ENCODE results near the gene BTNL8. TPM values are rescaled to one million over a fixed set of nuclear protein-coding genes. Genes with fewer than 3 reads are reported as not detected.
"Not testable (repeated sequence)": the region's sequence is repeated elsewhere in the genome, so short reads cannot be mapped to it uniquely, and the experiment has no call there.

BTNL8 gene
- total and polyA plus RNA-seq, 2 of the 13 experiments (the other 11 are each of a cell fraction or from before 2014, with no cell fraction given) = not detected

DNA sequence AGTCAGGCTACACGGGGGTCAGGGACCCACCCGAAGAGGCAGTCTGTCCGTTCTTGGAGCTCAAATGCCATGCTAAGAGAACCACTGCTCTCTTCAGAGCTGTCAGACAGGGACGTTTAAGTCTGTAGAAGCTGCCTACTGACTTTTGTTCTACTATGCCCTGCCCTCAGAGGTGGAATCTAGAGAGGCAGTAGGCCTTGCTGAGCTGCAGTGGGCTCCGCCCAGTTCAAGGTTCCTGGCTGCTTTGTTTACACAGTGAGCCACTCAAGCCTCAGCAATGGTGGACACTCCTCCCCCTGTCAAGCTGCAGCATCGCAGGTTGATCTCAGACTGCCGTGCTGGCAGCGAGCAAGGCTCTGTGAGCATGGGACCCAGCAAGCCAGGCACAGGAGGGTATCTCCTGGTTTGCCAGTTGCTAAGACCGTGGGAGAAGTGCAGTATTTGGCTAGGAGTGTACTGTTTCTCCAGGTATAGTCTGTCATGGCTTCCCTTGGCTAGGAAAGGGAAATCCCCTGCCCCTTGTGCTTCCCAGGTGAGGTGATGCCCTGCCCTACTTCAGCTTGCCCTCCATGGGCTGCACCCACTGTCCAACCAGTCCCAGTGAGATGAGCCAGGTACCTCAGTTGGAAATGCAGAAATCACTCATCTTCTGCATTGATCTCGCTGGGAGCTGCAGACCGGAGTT, 13.0 kb upstream of the BTNL8 start (continued):
- TF ChIP-seq NONO (IDR thresholded peaks at IDR 0.05) = not testable (repeated sequence)
- TF ChIP-seq NONO (CRISPR knock-in tag; conservative IDR thresholded peaks at IDR 0.05) = peak; percentile 76
- peak; percentile 43; the same call in 1 of the 2 replicates for TF ChIP-seq IRF2 (CRISPR knock-in tag; IDR thresholded peaks at IDR 0.05)
- TF ChIP-seq ZNF768 (CRISPR knock-in tag; IDR thresholded peaks at IDR 0.05) = peak; percentile 15; the same call in 1 of the 2 replicates
- TF ChIP-seq BCL6 (CRISPR knock-in tag; IDR thresholded peaks at IDR 0.05) = 0 out of 2 replicates have a peak, but pooled peaks have one; percentile 32
- TF ChIP-seq ZNF292 (CRISPR knock-in tag; IDR thresholded peaks at IDR 0.05; ENCODE audit: borderline replicate concordance, low read depth) = peak; percentile 100
- TF ChIP-seq THAP11 (CRISPR knock-in tag; IDR thresholded peaks at IDR 0.05) = peak; percentile 57
- TF ChIP-seq BORCS8-MEF2B (CRISPR knock-in tag; IDR thresholded peaks at IDR 0.05) = 0 out of 2 replicates have a peak, but pooled peaks have one; percentile 58
- peak; percentile 51; the same call in 1 of the 2 replicates for TF ChIP-seq KAT8 (CRISPR knock-in tag; IDR thresholded peaks at IDR 0.05)
- TF ChIP-seq, protein P1, sequence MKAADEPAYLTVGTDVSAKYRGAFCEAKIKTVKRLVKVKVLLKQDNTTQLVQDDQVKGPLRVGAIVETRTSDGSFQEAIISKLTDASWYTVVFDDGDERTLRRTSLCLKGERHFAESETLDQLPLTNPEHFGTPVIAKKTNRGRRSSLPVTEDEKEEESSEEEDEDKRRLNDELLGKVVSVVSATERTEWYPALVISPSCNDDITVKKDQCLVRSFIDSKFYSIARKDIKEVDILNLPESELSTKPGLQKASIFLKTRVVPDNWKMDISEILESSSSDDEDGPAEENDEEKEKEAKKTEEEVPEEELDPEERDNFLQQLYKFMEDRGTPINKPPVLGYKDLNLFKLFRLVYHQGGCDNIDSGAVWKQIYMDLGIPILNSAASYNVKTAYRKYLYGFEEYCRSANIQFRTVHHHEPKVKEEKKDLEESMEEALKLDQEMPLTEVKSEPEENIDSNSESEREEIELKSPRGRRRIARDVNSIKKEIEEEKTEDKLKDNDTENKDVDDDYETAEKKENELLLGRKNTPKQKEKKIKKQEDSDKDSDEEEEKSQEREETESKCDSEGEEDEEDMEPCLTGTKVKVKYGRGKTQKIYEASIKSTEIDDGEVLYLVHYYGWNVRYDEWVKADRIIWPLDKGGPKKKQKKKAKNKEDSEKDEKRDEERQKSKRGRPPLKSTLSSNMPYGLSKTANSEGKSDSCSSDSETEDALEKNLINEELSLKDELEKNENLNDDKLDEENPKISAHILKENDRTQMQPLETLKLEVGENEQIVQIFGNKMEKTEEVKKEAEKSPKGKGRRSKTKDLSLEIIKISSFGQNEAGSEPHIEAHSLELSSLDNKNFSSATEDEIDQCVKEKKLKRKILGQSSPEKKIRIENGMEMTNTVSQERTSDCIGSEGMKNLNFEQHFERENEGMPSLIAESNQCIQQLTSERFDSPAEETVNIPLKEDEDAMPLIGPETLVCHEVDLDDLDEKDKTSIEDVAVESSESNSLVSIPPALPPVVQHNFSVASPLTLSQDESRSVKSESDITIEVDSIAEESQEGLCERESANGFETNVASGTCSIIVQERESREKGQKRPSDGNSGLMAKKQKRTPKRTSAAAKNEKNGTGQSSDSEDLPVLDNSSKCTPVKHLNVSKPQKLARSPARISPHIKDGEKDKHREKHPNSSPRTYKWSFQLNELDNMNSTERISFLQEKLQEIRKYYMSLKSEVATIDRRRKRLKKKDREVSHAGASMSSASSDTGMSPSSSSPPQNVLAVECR (CRISPR knock-in tag; IDR thresholded peaks at IDR 0.05; ENCODE audit: borderline replicate concordance) = peak; percentile 60; the same call in 1 of the 2 replicates
- TF ChIP-seq, protein P2, sequence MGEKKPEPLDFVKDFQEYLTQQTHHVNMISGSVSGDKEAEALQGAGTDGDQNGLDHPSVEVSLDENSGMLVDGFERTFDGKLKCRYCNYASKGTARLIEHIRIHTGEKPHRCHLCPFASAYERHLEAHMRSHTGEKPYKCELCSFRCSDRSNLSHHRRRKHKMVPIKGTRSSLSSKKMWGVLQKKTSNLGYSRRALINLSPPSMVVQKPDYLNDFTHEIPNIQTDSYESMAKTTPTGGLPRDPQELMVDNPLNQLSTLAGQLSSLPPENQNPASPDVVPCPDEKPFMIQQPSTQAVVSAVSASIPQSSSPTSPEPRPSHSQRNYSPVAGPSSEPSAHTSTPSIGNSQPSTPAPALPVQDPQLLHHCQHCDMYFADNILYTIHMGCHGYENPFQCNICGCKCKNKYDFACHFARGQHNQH (CRISPR knock-in tag; IDR thresholded peaks at IDR 0.05) = 0 out of 2 replicates have a peak, but pooled peaks have one; percentile 61
- TF ChIP-seq, protein P3, sequence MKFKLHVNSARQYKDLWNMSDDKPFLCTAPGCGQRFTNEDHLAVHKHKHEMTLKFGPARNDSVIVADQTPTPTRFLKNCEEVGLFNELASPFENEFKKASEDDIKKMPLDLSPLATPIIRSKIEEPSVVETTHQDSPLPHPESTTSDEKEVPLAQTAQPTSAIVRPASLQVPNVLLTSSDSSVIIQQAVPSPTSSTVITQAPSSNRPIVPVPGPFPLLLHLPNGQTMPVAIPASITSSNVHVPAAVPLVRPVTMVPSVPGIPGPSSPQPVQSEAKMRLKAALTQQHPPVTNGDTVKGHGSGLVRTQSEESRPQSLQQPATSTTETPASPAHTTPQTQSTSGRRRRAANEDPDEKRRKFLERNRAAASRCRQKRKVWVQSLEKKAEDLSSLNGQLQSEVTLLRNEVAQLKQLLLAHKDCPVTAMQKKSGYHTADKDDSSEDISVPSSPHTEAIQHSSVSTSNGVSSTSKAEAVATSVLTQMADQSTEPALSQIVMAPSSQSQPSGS (CRISPR knock-in tag; IDR thresholded peaks at IDR 0.05) = 0 out of 2 replicates have a peak, but pooled peaks have one; percentile 48
- TF ChIP-seq ZMYM4 (CRISPR knock-in tag; IDR thresholded peaks at IDR 0.05) = peak; percentile 80
- peak; percentile 20; the same call in 1 of the 2 replicates for TF ChIP-seq KDM5B (CRISPR knock-in tag; IDR thresholded peaks at IDR 0.05; ENCODE audit: borderline replicate concordance)
- TF ChIP-seq, protein P4, sequence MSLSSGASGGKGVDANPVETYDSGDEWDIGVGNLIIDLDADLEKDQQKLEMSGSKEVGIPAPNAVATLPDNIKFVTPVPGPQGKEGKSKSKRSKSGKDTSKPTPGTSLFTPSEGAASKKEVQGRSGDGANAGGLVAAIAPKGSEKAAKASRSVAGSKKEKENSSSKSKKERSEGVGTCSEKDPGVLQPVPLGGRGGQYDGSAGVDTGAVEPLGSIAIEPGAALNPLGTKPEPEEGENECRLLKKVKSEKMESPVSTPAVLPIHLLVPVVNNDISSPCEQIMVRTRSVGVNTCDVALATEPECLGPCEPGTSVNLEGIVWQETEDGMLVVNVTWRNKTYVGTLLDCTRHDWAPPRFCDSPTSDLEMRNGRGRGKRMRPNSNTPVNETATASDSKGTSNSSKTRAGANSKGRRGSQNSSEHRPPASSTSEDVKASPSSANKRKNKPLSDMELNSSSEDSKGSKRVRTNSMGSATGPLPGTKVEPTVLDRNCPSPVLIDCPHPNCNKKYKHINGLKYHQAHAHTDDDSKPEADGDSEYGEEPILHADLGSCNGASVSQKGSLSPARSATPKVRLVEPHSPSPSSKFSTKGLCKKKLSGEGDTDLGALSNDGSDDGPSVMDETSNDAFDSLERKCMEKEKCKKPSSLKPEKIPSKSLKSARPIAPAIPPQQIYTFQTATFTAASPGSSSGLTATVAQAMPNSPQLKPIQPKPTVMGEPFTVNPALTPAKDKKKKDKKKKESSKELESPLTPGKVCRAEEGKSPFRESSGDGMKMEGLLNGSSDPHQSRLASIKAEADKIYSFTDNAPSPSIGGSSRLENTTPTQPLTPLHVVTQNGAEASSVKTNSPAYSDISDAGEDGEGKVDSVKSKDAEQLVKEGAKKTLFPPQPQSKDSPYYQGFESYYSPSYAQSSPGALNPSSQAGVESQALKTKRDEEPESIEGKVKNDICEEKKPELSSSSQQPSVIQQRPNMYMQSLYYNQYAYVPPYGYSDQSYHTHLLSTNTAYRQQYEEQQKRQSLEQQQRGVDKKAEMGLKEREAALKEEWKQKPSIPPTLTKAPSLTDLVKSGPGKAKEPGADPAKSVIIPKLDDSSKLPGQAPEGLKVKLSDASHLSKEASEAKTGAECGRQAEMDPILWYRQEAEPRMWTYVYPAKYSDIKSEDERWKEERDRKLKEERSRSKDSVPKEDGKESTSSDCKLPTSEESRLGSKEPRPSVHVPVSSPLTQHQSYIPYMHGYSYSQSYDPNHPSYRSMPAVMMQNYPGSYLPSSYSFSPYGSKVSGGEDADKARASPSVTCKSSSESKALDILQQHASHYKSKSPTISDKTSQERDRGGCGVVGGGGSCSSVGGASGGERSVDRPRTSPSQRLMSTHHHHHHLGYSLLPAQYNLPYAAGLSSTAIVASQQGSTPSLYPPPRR (CRISPR knock-in tag; IDR thresholded peaks at IDR 0.05; ENCODE audit: borderline replicate concordance) = peak; percentile 44; the same call in 1 of the 2 replicates
- peak; percentile 89 for TF ChIP-seq HOXA3 (CRISPR knock-in tag; IDR thresholded peaks at IDR 0.05)
- 0 out of 2 replicates have a peak, but pooled peaks have one; percentile 83 for TF ChIP-seq GTF3A (CRISPR knock-in tag; conservative IDR thresholded peaks at IDR 0.05)

Data from HepG2 (cell line).